HS-27A (cell line): Measurements from ENCODE around the gene AARS1.
"Not testable (repeated sequence)": the region's sequence is repeated elsewhere in the genome, so short reads cannot be mapped to it uniquely, and the experiment has no call there.

Experiments
- DNase-seq: peaks from one replicate; pipeline ENCODE4 v3.0.0-alpha.2; 2012; ENCODE audit warnings: low read depth, missing footprints

AARS1 gene

DNA sequence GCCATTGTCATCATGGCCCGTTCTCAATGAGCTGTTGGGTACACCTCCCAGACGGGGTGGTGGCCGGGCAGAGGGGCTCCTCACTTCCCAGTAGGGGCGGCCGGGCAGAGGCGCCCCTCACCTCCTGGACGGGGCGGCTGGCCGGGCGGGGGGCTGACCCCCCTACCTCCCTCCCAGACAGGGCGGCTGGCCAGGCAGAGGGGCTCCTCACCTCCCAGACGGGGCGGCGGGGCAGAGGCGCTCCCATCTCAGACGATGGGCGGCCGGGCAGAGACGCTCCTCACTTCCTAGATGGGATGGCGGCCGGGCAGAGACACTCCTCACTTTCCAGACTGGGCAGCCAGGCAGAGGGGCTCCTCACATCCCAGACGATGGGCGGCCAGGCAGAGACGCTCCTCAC is 64.7 kb downstream of the AARS1 start:
- not testable (repeated sequence) for DNase-seq

DNA sequence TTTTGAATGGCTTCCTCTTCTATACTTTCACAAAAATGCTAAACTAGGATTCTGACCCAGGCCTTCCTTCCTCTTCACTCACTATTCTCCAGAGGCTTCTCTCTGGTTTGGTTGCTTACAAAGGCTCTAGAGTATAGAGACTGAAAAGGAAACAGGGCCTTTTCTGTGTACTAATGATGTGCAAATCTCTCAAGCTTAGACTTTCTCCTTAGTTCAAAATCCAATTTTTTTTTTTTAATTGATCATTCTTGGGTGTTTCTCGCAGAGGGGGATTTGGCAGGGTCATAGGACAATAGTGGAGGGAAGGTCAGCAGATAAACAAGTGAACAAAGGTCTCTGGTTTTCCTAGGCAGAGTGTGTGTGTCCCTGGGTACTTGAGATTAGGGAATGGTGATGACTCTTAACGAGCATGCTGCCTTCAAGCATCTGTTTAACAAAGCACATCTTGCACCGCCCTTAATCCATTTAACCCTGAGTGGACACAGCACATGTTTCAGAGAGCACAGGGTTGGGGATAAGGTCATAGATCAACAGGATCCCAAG is 65.3 kb downstream of the AARS1 start:
- DNase-seq = not testable (repeated sequence)

DNA sequence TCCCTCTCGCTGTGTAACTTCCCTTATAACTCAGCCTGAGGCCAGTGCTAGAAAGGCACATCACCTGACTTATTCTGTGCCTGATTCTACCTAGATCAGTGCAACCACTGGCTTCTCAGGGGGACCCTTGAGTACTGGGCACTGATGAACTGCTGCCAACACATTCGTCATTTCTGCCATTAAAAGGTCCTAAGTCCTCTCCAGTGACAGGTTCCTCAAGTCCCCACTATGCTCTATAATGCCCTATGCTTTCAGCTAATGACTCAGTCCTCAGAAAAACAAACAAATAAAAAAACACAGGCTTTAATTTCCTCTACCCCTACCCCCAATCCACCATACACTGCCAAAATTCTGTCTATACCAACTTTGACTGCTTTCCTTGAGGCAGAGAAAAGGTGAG is 66.1 kb downstream of the AARS1 start:
- not testable (repeated sequence) for DNase-seq

GRCh38 chr16:70222574-70222973 is 66.7 kb downstream of the AARS1 start:
- not testable (repeated sequence) for DNase-seq

DNA sequence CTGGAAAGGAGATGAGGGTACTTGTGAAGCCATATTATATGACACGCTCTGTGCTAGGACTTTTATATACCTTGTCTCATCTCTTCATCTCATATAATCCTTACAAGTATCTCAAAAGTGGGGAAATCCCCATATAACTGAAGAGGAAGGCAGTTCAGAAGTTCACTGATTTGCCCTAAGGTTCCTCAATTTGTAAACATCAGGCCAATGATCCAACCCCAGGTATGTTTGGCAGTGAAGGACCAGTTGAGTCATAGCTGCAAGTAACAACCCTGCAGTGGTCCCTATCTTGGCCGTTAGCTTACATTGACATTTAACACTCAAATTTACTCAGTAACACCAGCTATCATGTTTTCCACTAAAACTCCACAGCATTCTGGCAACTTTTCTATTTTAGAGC is 70.7 kb downstream of the AARS1 start:
- DNase-seq = not testable (repeated sequence)

DNA sequence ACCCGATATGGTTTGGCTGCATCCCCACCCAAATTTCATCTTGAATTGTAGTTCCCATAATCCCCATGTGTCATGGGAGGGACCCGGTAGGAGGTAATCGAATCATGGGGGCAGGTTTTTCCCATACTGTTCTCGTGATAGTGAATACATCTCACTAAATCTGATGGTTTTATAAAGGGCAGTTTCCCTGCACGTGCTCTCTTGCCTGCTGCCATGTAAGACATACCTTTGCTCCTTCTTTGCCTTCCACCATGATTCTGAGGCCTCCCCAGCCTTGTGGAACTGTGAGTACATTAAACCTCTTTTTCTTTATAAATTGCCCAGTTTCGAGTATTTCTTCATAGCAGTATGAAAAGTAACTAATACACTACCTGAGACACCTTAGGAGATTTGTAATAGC is 82.9 kb downstream of the AARS1 start:
- DNase-seq = not testable (repeated sequence)

- DNase-seq = not testable (repeated sequence)
Measured at GRCh38 chr16:70204668-70205405, 84.5 kb downstream of the AARS1 start.

DNA sequence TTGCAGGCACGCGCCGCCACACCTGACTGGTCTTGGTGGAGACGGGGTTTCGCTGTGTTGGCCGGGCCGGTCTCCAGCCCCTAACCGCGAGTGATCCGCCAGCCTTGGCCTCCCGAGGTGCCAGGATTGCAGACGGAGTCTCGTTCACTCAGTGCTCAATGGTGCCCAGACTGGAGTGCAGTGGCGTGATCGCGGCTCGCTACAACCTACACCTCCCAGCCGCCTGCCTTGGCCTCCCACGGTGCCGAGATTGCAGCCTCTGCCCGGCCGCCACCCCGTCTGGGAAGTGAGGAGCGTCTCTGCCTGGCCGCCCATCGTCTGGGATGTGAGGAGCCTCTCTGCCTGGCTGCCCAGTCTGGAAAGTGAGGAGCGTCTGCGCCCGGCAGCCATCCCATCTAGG is 85.3 kb downstream of the AARS1 start:
- DNase-seq = not testable (repeated sequence)

GRCh38 chr16:70203508-70203907 is 85.8 kb downstream of the AARS1 start:
- DNase-seq = not testable (repeated sequence)
